Vagina (tissue), 2 donors: ENCODE results near the gene PGLYRP3. TPM values are rescaled to one million over a fixed set of nuclear protein-coding genes. Genes with fewer than 3 reads are reported as not detected.

Experiments used
- DNase-seq, 2 donors: peaks; one replicate each; pipeline ENCODE4 v3.0.0-alpha.2; 2017; ENCODE audit errors: extremely low spot score in 2 of 2
- H3K27ac ChIP-seq: fragments of 200-600 bp; sonication (generic); one replicate; pipeline ENCODE4 v1.5.1; 2019
- H3K27me3 ChIP-seq: fragments of 200-600 bp; sonication (generic); one replicate; pipeline ENCODE4 v1.5.1; 2019
- H3K36me3 ChIP-seq, 2 donors: fragments of 200-600 bp; sonication (generic); one replicate each; pipeline ENCODE4 v1.5.1; 2017 to 2019
- H3K4me1 ChIP-seq: fragments of 200-600 bp; sonication (generic); one replicate; pipeline ENCODE4 v1.5.1; 2019
- H3K4me3 ChIP-seq, 2 donors: fragments of 200-600 bp; sonication (generic); 1 replicate in 1 of 2; 2 replicates in 1 of 2; pipeline ENCODE4 v1.5.1; 2016 to 2019
- H3K9me3 ChIP-seq: fragments of 200-600 bp; sonication (generic); one replicate; pipeline ENCODE4 v1.5.1; 2019
- CTCF ChIP-seq, 3 experiments: fragments of 450-650 bp in 2 of 3; fragments of 200-600 bp in 1 of 3; sonication (generic) in 1 of 3; IDR thresholded peaks; one replicate each; pipeline ENCODE4 v1.5.1; 2017 to 2019; ENCODE audit warnings: antibody characterized with exemption in 3 of 3, mild to moderate bottlenecking in 2 of 3, moderate library complexity in 2 of 3
- POLR2A ChIP-seq, 2 donors: fragments of 450-650 bp; IDR thresholded peaks; one replicate each; pipeline ENCODE4 v1.6.1; 2017; ENCODE audit warnings: antibody characterized with exemption in 2 of 2, mild to moderate bottlenecking in 2 of 2, moderate library complexity in 2 of 2
- POLR2AphosphoS5 ChIP-seq, 2 donors: sonication (generic); formaldehyde crosslinking; IDR thresholded peaks; one replicate each; pipeline ENCODE4 v1.9.0; 2017; ENCODE audit warnings: antibody characterized with exemption in 2 of 2, mild to moderate bottlenecking in 2 of 2, low read depth in 1 of 2; ENCODE audit not compliant: insufficient read depth in 1 of 2
- intact Hi-C: fragments of 100-400 bp; cut with DNase I; formaldehyde crosslinking; loops from one replicate; pipeline ENCODE4 v1.15.1; 2023
- total RNA-seq: library from RNA; depleted of rRNA; stranded (reverse); fragments of >200 nt; gene quantifications from one replicate; pipeline ENCODE4 v1.2.3, GENCODE V29; 2016

Gene PGLYRP3
- total RNA-seq, 1 donor from 2014 or later = 28.7 TPM

- TF ChIP-seq POLR2AphosphoS5 (IDR thresholded peaks at IDR 0.05; ENCODE audit: insufficient read depth in 1 of 2, low read depth in 1 of 2) = peak in 1 of 2 donors; percentile 51
- TF ChIP-seq POLR2A (IDR thresholded peaks at IDR 0.05) = no peak
- peak overlapping the region; percentile 36 for H3K27ac ChIP-seq
- H3K9me3 ChIP-seq = no peaks in the 10 kb centered on the region
- H3K4me3 ChIP-seq = no peak overlapping the region
- intact Hi-C loops = loop anchor here (10.0 kb wide), 1 partner anchor 108 kb away; the partner anchor contains the start of gene S100A7
- no peaks in the 10 kb centered on the region for H3K27me3 ChIP-seq
- DNase-seq = peak; percentile 89 to 95
- H3K4me1 ChIP-seq = no peaks in the 10 kb centered on the region
- H3K36me3 ChIP-seq = no peaks in the 10 kb centered on the region
These were observed 44.5 kb upstream of the PGLYRP3 start for GRCh38 chr1:153357076-153357852.

DNA sequence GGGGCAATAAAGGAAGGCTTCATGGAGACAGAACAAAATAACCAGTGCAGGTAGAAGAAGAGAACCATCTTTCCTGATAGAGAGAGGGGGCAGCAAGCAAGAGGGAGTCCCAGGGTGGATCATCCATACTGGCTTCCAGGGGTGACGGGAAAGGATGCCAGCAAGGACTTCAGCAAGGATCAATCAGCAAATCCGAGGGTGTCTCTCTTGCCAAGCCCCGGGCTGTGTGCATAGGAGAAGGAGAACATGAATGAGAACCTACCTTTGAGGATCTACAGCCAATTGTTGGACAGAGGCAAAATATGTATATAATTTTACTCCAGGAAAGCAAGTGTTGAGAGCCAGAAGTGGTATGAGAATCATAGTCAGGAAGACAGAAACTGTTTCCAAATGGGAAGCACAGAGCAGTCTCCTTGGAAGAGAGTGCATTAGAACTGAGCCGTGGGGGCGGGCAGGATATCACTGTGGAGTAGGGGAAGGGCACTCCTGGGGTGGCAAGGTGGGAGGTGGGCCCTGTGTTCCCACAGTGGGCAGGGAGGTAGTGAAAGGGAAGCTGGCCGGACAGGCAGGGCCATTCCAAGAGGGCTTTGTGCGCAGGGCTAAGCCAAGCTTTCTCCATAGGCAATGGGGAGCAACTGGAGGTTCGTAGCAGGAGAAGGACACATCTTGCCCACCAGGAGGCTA is 43.8 kb upstream of the PGLYRP3 start:
- no peaks in the 10 kb centered on the region for H3K9me3 ChIP-seq
- intact Hi-C loops = loop anchor here (10.0 kb wide), 1 partner anchor 108 kb away; the partner anchor contains the start of gene S100A7
- peak; percentile 75 to 82 for DNase-seq
- no peaks in the 10 kb centered on the region for H3K4me1 ChIP-seq
- H3K27ac ChIP-seq = peak overlapping the region; percentile 36
- no peak overlapping the region for H3K4me3 ChIP-seq
- H3K36me3 ChIP-seq = no peaks in the 10 kb centered on the region
- no peak for TF ChIP-seq POLR2A (IDR thresholded peaks at IDR 0.05)
- TF ChIP-seq CTCF (IDR thresholded peaks at IDR 0.05) = no peak
- no peak for TF ChIP-seq POLR2AphosphoS5 (IDR thresholded peaks at IDR 0.05; ENCODE audit: insufficient read depth in 1 of 2, low read depth in 1 of 2)
- H3K27me3 ChIP-seq = no peaks in the 10 kb centered on the region

- Histone ChIP-seq H3K27me3 (no peaks in the 10 kb centered on the region), H3K27ac (no peak overlapping the region), H3K4me3 (no peak overlapping the region), H3K9me3 (no peaks in the 10 kb centered on the region), H3K36me3 (no peaks in the 10 kb centered on the region), H3K4me1 (no peaks in the 10 kb centered on the region)
- peak; percentile 86 to 89 for DNase-seq
- intact Hi-C loops = loop anchor here (2.0 to 10.0 kb wide), 2 partner anchors 109 to 139 kb away; partner anchors contain the start of gene S100A7
- TF ChIP-seq POLR2A (IDR thresholded peaks at IDR 0.05) (no peak), CTCF (IDR thresholded peaks at IDR 0.05) (no peak), POLR2AphosphoS5 (IDR thresholded peaks at IDR 0.05; ENCODE audit: insufficient read depth in 1 of 2, low read depth in 1 of 2) (no peak)
These were observed 42.8 kb upstream of the PGLYRP3 start for GRCh38 chr1:153355445-153356071.

DNA sequence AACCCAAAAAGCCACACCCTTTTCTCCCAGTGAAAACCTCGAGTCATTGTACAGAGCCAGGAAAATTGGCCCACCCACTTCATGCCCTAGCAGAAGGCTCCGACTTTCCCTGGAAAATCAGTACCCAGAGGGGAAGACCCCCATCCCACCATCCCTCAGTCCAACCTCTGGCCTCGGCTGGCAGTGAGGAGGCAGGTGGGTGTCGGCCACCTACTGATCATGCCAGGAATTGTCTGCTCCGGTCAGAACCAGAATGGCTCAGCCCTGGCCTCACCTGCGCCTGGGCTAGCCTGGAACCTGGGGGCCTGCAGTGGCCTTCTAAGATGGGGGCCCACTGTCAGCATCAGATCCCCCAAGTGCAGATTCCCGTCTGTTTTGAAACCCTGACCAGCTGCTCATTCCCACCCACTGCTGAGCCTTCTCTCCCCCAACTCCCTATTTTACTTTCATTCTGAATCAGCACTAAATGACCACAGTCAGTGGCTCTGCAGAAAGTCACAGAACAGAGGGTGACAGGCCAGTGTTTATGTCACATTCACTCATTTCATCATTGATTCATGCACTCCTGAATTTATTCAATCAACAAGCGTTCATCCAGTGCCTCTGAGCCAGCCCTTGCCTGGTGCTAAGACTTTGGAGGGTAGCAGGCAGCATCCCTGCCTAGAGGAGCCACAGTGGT is 41.9 kb upstream of the PGLYRP3 start:
- intact Hi-C loops = loop anchor here (2.0 to 10.0 kb wide), 2 partner anchors 110 to 140 kb away; partner anchors contain the start of gene S100A7
- H3K9me3 ChIP-seq = no peaks in the 10 kb centered on the region
- DNase-seq = peak; percentile 37 to 67

More for the DNA sequence above, 41.9 kb upstream of the PGLYRP3 start:
- no peak overlapping the region for H3K4me3 ChIP-seq
- no peaks in the 10 kb centered on the region for H3K4me1 ChIP-seq
- TF ChIP-seq POLR2AphosphoS5 (IDR thresholded peaks at IDR 0.05; ENCODE audit: insufficient read depth in 1 of 2, low read depth in 1 of 2) (no peak), CTCF (IDR thresholded peaks at IDR 0.05) (no peak), POLR2A (IDR thresholded peaks at IDR 0.05) (no peak)
- H3K27me3 ChIP-seq = no peaks in the 10 kb centered on the region
- no peaks in the 10 kb centered on the region for H3K36me3 ChIP-seq
- no peak overlapping the region for H3K27ac ChIP-seq
